Activated naive CD8-positive, alpha-beta T cell treated with anti-CD3 and anti-CD28 coated beads, Interleukin-2, amount 50 U/mL, for 24 hours (primary cell): ENCODE data around the gene ABHD15.

ENCODE experiments used
- ATAC-seq: fragments of 150-1000 bp; cut with Tn5 transposase; one replicate; pipeline ENCODE4 v1.10.0; 2021
- DNase-seq: peaks from one replicate; pipeline ENCODE4 v3.0.0; 2021
- H3K27ac Mint-ChIP-seq: one replicate; pipeline ENCODE4 v1.8.0; 2021; ENCODE audit warnings: mild to moderate bottlenecking, mixed read lengths
- H3K27me3 Mint-ChIP-seq: one replicate; pipeline ENCODE4 v1.8.0; 2021; ENCODE audit warnings: mixed read lengths
- H3K36me3 Mint-ChIP-seq: one replicate; pipeline ENCODE4 v1.8.0; 2021; ENCODE audit warnings: low read depth, mixed read lengths
- H3K4me1 Mint-ChIP-seq: one replicate; pipeline ENCODE4 v1.8.0; 2021; ENCODE audit warnings: mixed read lengths
- H3K4me3 Mint-ChIP-seq: one replicate; pipeline ENCODE4 v1.8.0; 2021; ENCODE audit warnings: mild to moderate bottlenecking, moderate library complexity, mixed read lengths
- H3K9me3 Mint-ChIP-seq: one replicate; pipeline ENCODE4 v1.8.0; 2021; ENCODE audit warnings: mixed read lengths

The ABHD15 gene, protein sequence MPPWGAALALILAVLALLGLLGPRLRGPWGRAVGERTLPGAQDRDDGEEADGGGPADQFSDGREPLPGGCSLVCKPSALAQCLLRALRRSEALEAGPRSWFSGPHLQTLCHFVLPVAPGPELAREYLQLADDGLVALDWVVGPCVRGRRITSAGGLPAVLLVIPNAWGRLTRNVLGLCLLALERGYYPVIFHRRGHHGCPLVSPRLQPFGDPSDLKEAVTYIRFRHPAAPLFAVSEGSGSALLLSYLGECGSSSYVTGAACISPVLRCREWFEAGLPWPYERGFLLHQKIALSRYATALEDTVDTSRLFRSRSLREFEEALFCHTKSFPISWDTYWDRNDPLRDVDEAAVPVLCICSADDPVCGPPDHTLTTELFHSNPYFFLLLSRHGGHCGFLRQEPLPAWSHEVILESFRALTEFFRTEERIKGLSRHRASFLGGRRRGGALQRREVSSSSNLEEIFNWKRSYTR

GRCh38 chr17:29566473-29567303, at the start of gene ABHD15:
TSS of gene ABHD15 (minus strand) at chr17:29567037. CDS start at chr17:29566966, 71 bp downstream.
- H3K9me3 Mint-ChIP-seq, result no peaks in the 10 kb centered on the region
- H3K27me3 Mint-ChIP-seq, result no peaks in the 10 kb centered on the region
- peaks cover 40% of the 10 kb centered on the region for H3K4me1 Mint-ChIP-seq
- peak; percentile 68 for DNase-seq
- H3K27ac Mint-ChIP-seq, result peak within 1 kb of the TSS; percentile 95
- ATAC-seq, result peak; percentile 39
- peak within 1 kb of the TSS; percentile 94 for H3K4me3 Mint-ChIP-seq
- H3K36me3 Mint-ChIP-seq, result peaks cover 4% of the 10 kb centered on the region

GRCh38 chr17:29615492-29616299, 48.9 kb upstream of the ABHD15 start:
- peak overlapping the region; percentile 68 for H3K27ac Mint-ChIP-seq
- ATAC-seq (peak; percentile 50), DNase-seq (peak; percentile 84)
- no peaks in the 10 kb centered on the region for H3K36me3 Mint-ChIP-seq
- no peaks in the 10 kb centered on the region for H3K27me3 Mint-ChIP-seq
- H3K4me1 Mint-ChIP-seq, result peaks cover 45% of the 10 kb centered on the region
- H3K4me3 Mint-ChIP-seq, result peak overlapping the region; percentile 80
- no peaks in the 10 kb centered on the region for H3K9me3 Mint-ChIP-seq

DNA sequence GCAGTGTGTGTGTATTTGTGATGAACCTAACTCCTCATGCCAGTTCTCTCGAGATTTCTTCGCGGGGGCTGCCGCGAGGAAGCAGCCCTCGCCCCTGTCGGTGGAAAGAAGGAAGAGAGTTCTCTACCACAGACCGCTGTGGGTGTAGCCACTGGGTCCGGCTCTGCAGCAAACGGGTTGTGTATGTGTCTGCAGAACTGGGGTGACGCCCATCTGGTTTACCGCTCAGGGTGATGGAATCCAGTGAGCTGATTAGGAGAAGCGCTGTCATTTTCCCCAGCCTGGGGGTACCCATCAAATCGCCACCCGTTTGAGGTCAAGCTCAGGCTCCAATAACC, 48.2 kb upstream of the ABHD15 start:
- Mint-ChIP-seq H3K27ac (peak overlapping the region; percentile 68), H3K9me3 (no peaks in the 10 kb centered on the region), H3K4me1 (peaks cover 43% of the 10 kb centered on the region), H3K27me3 (no peaks in the 10 kb centered on the region), H3K36me3 (no peaks in the 10 kb centered on the region), H3K4me3 (peak overlapping the region; percentile 80)
- ATAC-seq (peak; percentile 33), DNase-seq (peak; percentile 67)

DNA sequence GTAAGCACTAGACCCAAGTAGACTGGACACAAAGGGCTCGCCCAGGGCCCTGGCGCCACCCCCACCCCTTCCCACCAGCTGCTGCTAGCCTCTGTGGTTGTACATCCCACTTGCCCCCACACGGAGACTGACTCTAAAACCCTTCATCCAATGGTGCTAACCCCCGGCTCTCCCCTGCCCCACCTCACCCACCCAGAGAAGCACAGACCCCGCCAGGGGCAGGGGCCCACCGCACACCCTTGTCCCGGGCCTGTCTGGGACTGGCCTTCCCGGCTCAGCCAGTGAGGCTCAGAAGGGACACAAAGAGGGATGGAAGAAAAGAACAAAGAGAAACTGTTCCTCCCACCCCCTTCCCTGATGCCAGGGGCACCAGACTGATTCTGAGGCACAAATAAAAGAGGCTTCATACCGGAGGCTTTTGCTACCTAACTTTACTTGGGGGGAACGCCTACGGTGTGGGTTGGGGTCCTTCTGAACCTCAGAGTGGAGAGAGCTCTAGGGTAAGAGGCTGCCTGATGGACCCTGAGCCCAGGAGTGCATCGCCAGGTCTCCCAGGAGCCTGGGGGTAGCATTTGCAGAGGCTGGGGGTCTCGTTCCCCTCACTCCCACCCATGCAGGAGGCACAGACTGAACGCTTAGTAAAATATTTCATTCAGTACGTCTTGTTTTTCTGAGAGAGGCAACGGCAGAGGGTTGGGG, 47.7 kb upstream of the ABHD15 start:
- Mint-ChIP-seq H3K27me3 (no peaks in the 10 kb centered on the region), H3K27ac (peak overlapping the region; percentile 68), H3K4me1 (peaks cover 43% of the 10 kb centered on the region)

DNA sequence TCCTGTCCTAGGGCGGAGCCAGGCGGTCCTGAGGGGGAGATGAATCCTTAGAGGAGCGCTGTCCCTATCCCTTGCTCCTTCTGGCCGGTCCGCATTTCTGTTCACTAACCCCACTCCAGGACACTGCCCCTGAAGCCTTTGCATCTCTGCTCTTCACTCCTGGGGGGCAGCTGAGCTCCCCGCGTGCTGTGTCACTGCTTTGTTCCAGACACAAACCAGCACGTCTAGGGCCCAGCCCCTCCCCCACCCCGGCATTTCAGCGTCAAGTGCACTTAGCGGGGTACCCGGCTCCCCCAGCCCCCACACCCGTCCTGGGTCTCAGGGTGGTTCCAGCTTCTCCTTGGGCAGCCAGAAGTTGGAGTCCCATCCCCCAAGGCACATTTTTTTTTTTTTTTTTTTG, 47.0 kb upstream of the ABHD15 start:
- DNase-seq, result no peak
- no peaks in the 10 kb centered on the region for H3K36me3 Mint-ChIP-seq
- H3K4me1 Mint-ChIP-seq, result peaks cover 43% of the 10 kb centered on the region
- no peak for ATAC-seq
- no peak overlapping the region for H3K27ac Mint-ChIP-seq
- no peaks in the 10 kb centered on the region for H3K9me3 Mint-ChIP-seq
- H3K4me3 Mint-ChIP-seq, result peak overlapping the region; percentile 14
- H3K27me3 Mint-ChIP-seq, result no peaks in the 10 kb centered on the region

More for the DNA sequence above, 47.7 kb upstream of the ABHD15 start:
- ATAC-seq, result no peak
- no peaks in the 10 kb centered on the region for H3K9me3 Mint-ChIP-seq
- H3K36me3 Mint-ChIP-seq, result no peaks in the 10 kb centered on the region
- DNase-seq, result no peak
- H3K4me3 Mint-ChIP-seq, result peak overlapping the region; percentile 80

GRCh38 chr17:29613352-29613837, 46.6 kb upstream of the ABHD15 start:
- no peaks in the 10 kb centered on the region for H3K9me3 Mint-ChIP-seq
- H3K4me3 Mint-ChIP-seq, result no peak overlapping the region
- DNase-seq (peak; percentile 99), ATAC-seq (peak; percentile 48)
- no peak overlapping the region for H3K27ac Mint-ChIP-seq
- H3K36me3 Mint-ChIP-seq, result no peaks in the 10 kb centered on the region
- H3K27me3 Mint-ChIP-seq, result no peaks in the 10 kb centered on the region
- H3K4me1 Mint-ChIP-seq, result peaks cover 43% of the 10 kb centered on the region

DNA sequence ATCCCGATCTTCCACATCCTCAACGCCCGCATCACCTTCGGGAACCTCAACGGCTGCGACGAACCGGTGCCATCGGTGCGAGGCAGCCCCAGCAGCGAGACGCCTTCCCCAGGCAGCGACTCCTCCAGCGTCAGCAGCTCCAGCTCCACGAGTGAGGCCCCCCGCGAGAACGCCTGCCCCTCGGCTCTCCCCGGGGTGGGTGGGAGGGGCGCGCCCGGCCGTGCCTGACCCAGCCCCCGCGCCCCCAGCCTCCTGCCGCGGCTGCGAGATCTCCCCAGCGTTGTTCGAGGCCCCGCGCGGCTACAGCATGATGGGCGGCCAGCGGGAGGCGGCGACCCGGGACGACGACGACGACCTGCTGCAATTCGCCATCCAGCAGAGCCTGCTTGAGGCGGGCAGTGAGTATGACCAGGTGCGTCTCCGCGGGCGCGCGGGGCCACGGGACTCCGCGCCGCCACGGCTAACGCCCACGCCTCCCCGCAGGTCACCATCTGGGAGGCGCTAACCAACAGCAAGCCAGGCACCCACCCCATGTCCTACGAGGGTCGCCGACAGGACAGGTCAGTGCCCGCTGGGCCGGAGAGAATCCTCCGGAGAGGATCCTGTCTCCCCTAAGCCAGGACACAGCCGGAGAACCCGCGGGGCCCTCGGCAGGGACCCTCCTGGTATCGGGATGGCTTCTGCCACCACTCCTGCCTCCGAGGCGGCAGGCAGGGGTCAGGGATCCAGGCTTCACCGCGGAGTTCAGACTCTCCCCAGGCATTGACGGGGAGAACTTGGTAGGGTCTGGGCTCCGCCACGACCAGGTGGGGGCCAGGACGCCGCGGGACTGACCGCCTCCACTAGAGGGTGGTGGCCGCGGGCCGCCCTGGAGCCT, 45.8 kb upstream of the ABHD15 start:
- H3K4me3 Mint-ChIP-seq, result no peak overlapping the region
- H3K36me3 Mint-ChIP-seq, result no peaks in the 10 kb centered on the region
- peaks cover 40% of the 10 kb centered on the region for H3K4me1 Mint-ChIP-seq
- H3K27me3 Mint-ChIP-seq, result no peaks in the 10 kb centered on the region
- H3K9me3 Mint-ChIP-seq, result no peaks in the 10 kb centered on the region
- no peak overlapping the region for H3K27ac Mint-ChIP-seq
- no peak for ATAC-seq
- DNase-seq, result no peak

DNA sequence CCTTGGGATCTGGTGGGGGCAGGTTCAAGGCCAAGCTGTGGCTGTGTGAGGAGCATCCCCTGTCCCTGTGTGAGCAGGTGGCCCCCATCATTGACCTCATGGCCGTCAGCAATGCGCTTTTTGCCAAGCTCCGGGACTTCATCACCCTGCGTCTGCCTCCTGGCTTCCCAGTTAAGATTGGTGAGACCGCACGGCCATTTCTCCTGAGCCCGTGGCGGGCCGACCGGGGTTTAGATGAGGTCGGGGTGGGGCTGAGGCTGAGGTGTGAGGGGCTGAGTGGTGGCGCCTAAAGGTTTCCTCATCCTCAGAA, 45.2 kb upstream of the ABHD15 start:
- ATAC-seq, result no peak
- DNase-seq, result no peak
- Mint-ChIP-seq H3K4me1 (peaks cover 40% of the 10 kb centered on the region), H3K36me3 (no peaks in the 10 kb centered on the region), H3K9me3 (no peaks in the 10 kb centered on the region), H3K4me3 (no peak overlapping the region), H3K27ac (no peak overlapping the region), H3K27me3 (no peaks in the 10 kb centered on the region)

- no peaks in the 10 kb centered on the region for H3K9me3 Mint-ChIP-seq
- no peak for DNase-seq
Observed at GRCh38 chr17:29611351-29612093, 44.7 kb upstream of the ABHD15 start.

DNA sequence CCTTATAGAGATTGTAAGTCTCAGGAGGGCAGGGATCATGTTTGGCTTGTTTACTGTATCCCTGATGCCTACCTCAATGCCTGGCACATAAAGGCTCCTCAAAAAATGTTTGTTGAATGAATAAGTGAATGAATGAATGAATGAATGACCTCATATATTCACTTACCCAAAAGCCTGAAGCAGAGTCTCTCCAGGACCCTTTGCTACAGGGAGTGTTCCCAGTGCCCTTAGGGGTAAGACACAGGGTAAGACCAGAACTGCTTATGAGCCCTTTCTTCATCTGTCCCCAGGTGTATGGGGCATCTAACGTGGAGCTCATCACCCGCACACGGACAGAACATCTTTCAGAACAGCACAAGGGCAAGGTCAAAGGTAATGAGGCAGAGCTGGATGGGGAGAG, 43.6 kb upstream of the ABHD15 start:
- peaks cover 24% of the 10 kb centered on the region for H3K4me1 Mint-ChIP-seq
- no peak overlapping the region for H3K4me3 Mint-ChIP-seq
- no peak overlapping the region for H3K27ac Mint-ChIP-seq
- H3K9me3 Mint-ChIP-seq, result no peaks in the 10 kb centered on the region
- no peaks in the 10 kb centered on the region for H3K27me3 Mint-ChIP-seq
- H3K36me3 Mint-ChIP-seq, result no peaks in the 10 kb centered on the region
- DNase-seq (no peak), ATAC-seq (no peak)

More at GRCh38 chr17:29611351-29612093, 44.7 kb upstream of the ABHD15 start:
- peaks cover 34% of the 10 kb centered on the region for H3K4me1 Mint-ChIP-seq
- ATAC-seq, result no peak
- no peaks in the 10 kb centered on the region for H3K27me3 Mint-ChIP-seq
- no peak overlapping the region for H3K27ac Mint-ChIP-seq
- H3K4me3 Mint-ChIP-seq, result no peak overlapping the region
- H3K36me3 Mint-ChIP-seq, result no peaks in the 10 kb centered on the region

- no peaks in the 10 kb centered on the region for H3K9me3 Mint-ChIP-seq
- H3K27me3 Mint-ChIP-seq, result no peaks in the 10 kb centered on the region
- ATAC-seq (no peak), DNase-seq (no peak)
- no peak overlapping the region for H3K4me3 Mint-ChIP-seq
- H3K36me3 Mint-ChIP-seq, result no peaks in the 10 kb centered on the region
- no peak overlapping the region for H3K27ac Mint-ChIP-seq
- H3K4me1 Mint-ChIP-seq, result peaks cover 10% of the 10 kb centered on the region
Observed at GRCh38 chr17:29608986-29609385, 42.1 kb upstream of the ABHD15 start.

DNA sequence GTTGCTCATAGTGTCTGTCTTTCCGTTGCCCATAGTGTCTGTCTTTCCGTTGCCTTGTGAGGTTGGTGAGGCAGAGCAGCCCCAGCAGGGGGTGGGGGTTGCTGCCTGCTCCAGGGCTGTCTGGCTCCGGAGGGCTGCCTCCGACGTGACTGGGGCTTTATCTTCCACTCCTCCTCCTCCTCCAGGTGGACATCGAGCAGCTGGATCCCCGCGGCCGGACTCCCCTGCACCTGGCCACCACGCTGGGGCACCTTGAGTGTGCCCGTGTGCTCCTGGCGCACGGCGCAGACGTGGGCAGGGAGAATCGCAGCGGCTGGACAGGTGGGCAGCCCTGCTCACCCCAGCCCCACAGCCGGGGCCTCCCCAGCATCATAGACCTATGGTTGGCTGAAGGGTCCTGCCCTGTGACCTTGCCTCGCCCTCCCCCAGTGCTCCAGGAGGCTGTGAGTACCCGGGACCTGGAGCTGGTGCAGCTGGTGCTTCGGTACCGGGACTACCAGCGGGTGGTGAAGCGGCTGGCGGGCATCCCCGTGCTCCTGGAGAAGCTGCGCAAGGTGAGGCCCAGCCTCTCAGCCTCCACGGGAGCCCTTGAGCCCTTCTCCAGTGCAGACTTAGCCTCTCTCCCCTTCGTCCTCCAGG, 40.8 kb upstream of the ABHD15 start:
- Mint-ChIP-seq H3K9me3 (no peaks in the 10 kb centered on the region), H3K4me1 (peaks cover 4% of the 10 kb centered on the region), H3K27ac (no peak overlapping the region), H3K36me3 (no peaks in the 10 kb centered on the region), H3K4me3 (no peak overlapping the region), H3K27me3 (no peaks in the 10 kb centered on the region)
- ATAC-seq (no peak), DNase-seq (no peak)
